Gastrocnemius medialis (tissue), 4 donors: ENCODE measurements around the gene SAP30L. TPM values are rescaled to one million over a fixed set of nuclear protein-coding genes. Genes with fewer than 3 reads are reported as not detected.

Experiments
- ATAC-seq, 2 donors: fragments of 150-250 bp; one replicate each; pipeline ENCODE4 v1.9.1; 2016
- DNase-seq, 2 donors: peaks; one replicate each; pipeline ENCODE4 v3.0.0-alpha.2; 2019
- H3K27ac ChIP-seq, 4 donors: fragments of 200-600 bp; sonication (generic); 1 replicate in 1 of 4; 2 replicates in 3 of 4; pipeline ENCODE4 v1.5.1; 2016 to 2018; ENCODE audit warnings: mild to moderate bottlenecking in 2 of 4, moderate library complexity in 1 of 4
- H3K27me3 ChIP-seq, 3 donors: fragments of 200-600 bp; sonication (generic) in 2 of 3; 1 replicate in 1 of 3; 2 replicates in 2 of 3; pipeline versions ENCODE4 v1.5.1 to v1.6.0; 2016 to 2019; ENCODE audit warnings: mild to moderate bottlenecking in 1 of 3, moderate library complexity in 1 of 3
- H3K36me3 ChIP-seq, 2 donors: fragments of 200-600 bp; sonication (generic) in 1 of 2; one replicate each; pipeline ENCODE4 v1.5.1; 2017 to 2018
- H3K4me1 ChIP-seq, 2 donors: fragments of 200-600 bp; sonication (generic) in 1 of 2; one replicate each; pipeline ENCODE4 v1.5.1; 2016 to 2017; ENCODE audit warnings: mild to moderate bottlenecking in 2 of 2
- H3K4me3 ChIP-seq, 4 donors: fragments of 200-600 bp; sonication (generic) in 3 of 4; 1 replicate in 1 of 4; 2 replicates in 3 of 4; pipeline ENCODE4 v1.5.1; 2016 to 2019; ENCODE audit warnings: mild to moderate bottlenecking in 2 of 4
- H3K9me3 ChIP-seq, 3 donors: fragments of 200-600 bp; sonication (generic) in 2 of 3; 1 replicate in 1 of 3; 2 replicates in 2 of 3; pipeline ENCODE4 v1.5.1; 2016 to 2019
- CTCF ChIP-seq, 5 experiments: fragments of 450-650 bp in 3 of 5; fragments of 200-600 bp in 2 of 5; sonication (generic) in 2 of 5; IDR thresholded peaks in 4 of 5; conservative IDR thresholded peaks in 1 of 5; 1 replicate in 4 of 5; 2 replicates in 1 of 5; pipeline ENCODE4 v1.5.1; 2016 to 2019; ENCODE audit warnings: antibody characterized with exemption in 5 of 5, mild to moderate bottlenecking in 3 of 5, moderate library complexity in 3 of 5
- POLR2A ChIP-seq, 2 donors: fragments of 450-650 bp; IDR thresholded peaks; one replicate each; pipeline ENCODE4 v1.6.1; 2017; ENCODE audit warnings: antibody characterized with exemption in 2 of 2, mild to moderate bottlenecking in 2 of 2, moderate library complexity in 2 of 2
- in situ Hi-C, 4 donors: fragments of 200-750 bp; cut with MboI; loops; one replicate each; pipeline versions ENCODE4 v1.15.0 to v1.8.0; 2017; ENCODE audit warnings: low sequenced_read_pairs in 4 of 4
- intact Hi-C: fragments of 100-400 bp; cut with DNase I; formaldehyde crosslinking; loops from one replicate; pipeline ENCODE4 v1.15.1; 2023; ENCODE audit warnings: low total_unique reads
- total RNA-seq, 4 donors: library from RNA; depleted of rRNA; stranded (reverse); fragments of >200 nt; gene quantifications; one replicate each; pipeline versions ENCODE4 v1.1.0 to v1.2.3, GENCODE V29; 2016

The SAP30L gene
- total RNA-seq, 4 donors from 2014 or later: 18.8 to 35.6 (median 25.5) TPM

- Histone ChIP-seq H3K36me3 (no peaks in the 10 kb centered on the region), H3K27ac (no peak overlapping the region), H3K4me1 (peaks cover 6 to 20% of the 10 kb centered on the region in 2 donors), H3K27me3 (peaks cover 98 to 100% (median 100%) of the 10 kb centered on the region in 3 donors), H3K9me3 (no peaks in the 10 kb centered on the region), H3K4me3 (peak overlapping the region in 1 of 4 donors; percentile 6)
- DNase-seq: no peak
- in situ Hi-C loops: no loop called here
- TF ChIP-seq CTCF (IDR thresholded peaks at IDR 0.05 in 4 of 5, conservative IDR thresholded peaks at IDR 0.05 in 1 of 5): no peak
- TF ChIP-seq POLR2A (IDR thresholded peaks at IDR 0.05): no peak
- intact Hi-C loops: no loop called here
- ATAC-seq: no peak
Observed at GRCh38 chr5:154483654-154484392, 38.0 kb downstream of the SAP30L start.

GRCh38 chr5:154484393-154485095 is 38.7 kb downstream of the SAP30L start:
- peak overlapping the region in 1 of 4 donors; percentile 6 for H3K4me3 ChIP-seq
- TF ChIP-seq POLR2A (IDR thresholded peaks at IDR 0.05): no peak
- no peak for TF ChIP-seq CTCF (IDR thresholded peaks at IDR 0.05 in 4 of 5, conservative IDR thresholded peaks at IDR 0.05 in 1 of 5)
- H3K9me3 ChIP-seq: no peaks in the 10 kb centered on the region
- in situ Hi-C loops: no loop called here
- peaks cover 97 to 100% (median 97%) of the 10 kb centered on the region in 3 donors for H3K27me3 ChIP-seq
- ATAC-seq (no peak), DNase-seq (no peak)
- no peaks in the 10 kb centered on the region for H3K36me3 ChIP-seq
- H3K27ac ChIP-seq: no peak overlapping the region
- intact Hi-C loops: no loop called here
- H3K4me1 ChIP-seq: peaks cover 4 to 14% of the 10 kb centered on the region in 2 donors

- Histone ChIP-seq H3K9me3 (no peaks in the 10 kb centered on the region), H3K4me1 (peaks cover 4 to 9% of the 10 kb centered on the region in 2 donors), H3K36me3 (no peaks in the 10 kb centered on the region), H3K4me3 (no peak overlapping the region), H3K27ac (no peak overlapping the region), H3K27me3 (peaks cover 95 to 99% (median 97%) of the 10 kb centered on the region in 3 donors)
- DNase-seq: no peak
- no peak for ATAC-seq
- in situ Hi-C loops (no loop called here), intact Hi-C loops (no loop called here)
- TF ChIP-seq CTCF (IDR thresholded peaks at IDR 0.05 in 4 of 5, conservative IDR thresholded peaks at IDR 0.05 in 1 of 5) (no peak), POLR2A (IDR thresholded peaks at IDR 0.05) (no peak)
Observed at GRCh38 chr5:154485096-154485491, 39.3 kb downstream of the SAP30L start.

GRCh38 chr5:154485850-154486426 is 40.1 kb downstream of the SAP30L start:
- Histone ChIP-seq H3K36me3 (no peaks in the 10 kb centered on the region), H3K9me3 (no peaks in the 10 kb centered on the region), H3K27ac (no peak overlapping the region), H3K27me3 (peaks cover 87 to 93% (median 91%) of the 10 kb centered on the region in 3 donors), H3K4me3 (no peak overlapping the region), H3K4me1 (peaks cover 4 to 5% of the 10 kb centered on the region in 2 donors)
- in situ Hi-C loops (no loop called here), intact Hi-C loops (no loop called here)
- TF ChIP-seq POLR2A (IDR thresholded peaks at IDR 0.05) (no peak), CTCF (IDR thresholded peaks at IDR 0.05 in 4 of 5, conservative IDR thresholded peaks at IDR 0.05 in 1 of 5) (no peak)
- DNase-seq (no peak), ATAC-seq (no peak)
